Tibial nerve (tissue), 4 donors: Measurements from ENCODE around the gene TMPRSS12. TPM values are rescaled to one million over a fixed set of nuclear protein-coding genes. Genes with fewer than 3 reads are reported as not detected.

ENCODE experiments used
- DNase-seq, 2 donors: peaks; one replicate each; pipeline ENCODE4 v3.0.0-alpha.2; 2019; ENCODE audit warnings: low spot score in 2 of 2
- H3K27ac ChIP-seq, 4 donors: fragments of 200-600 bp; sonication (generic) in 3 of 4; one replicate each; pipeline ENCODE4 v1.5.1; 2017 to 2019; ENCODE audit warnings: mild to moderate bottlenecking in 1 of 4
- H3K27me3 ChIP-seq, 2 donors: fragments of 200-600 bp; sonication (generic) in 1 of 2; one replicate each; pipeline versions ENCODE4 v1.5.1 to v1.6.0; 2017 to 2019
- H3K36me3 ChIP-seq, 3 donors: fragments of 200-600 bp; sonication (generic); one replicate each; pipeline ENCODE4 v1.5.1; 2018 to 2019
- H3K4me1 ChIP-seq, 4 donors: fragments of 200-600 bp; sonication (generic) in 3 of 4; one replicate each; pipeline ENCODE4 v1.5.1; 2017 to 2019
- H3K4me3 ChIP-seq, 4 donors: fragments of 200-600 bp; sonication (generic) in 3 of 4; one replicate each; pipeline ENCODE4 v1.5.1; 2017 to 2019; ENCODE audit warnings: mild to moderate bottlenecking in 1 of 4, moderate library complexity in 1 of 4
- H3K9me3 ChIP-seq, 4 donors: fragments of 200-600 bp; sonication (generic) in 3 of 4; one replicate each; pipeline ENCODE4 v1.5.1; 2017 to 2019
- CTCF ChIP-seq, 5 experiments: fragments of 200-600 bp in 3 of 5; fragments of 450-650 bp in 2 of 5; sonication (generic) in 3 of 5; IDR thresholded peaks; one replicate each; pipeline ENCODE4 v1.5.1; 2016 to 2019; ENCODE audit warnings: antibody characterized with exemption in 5 of 5, mild to moderate bottlenecking in 3 of 5, moderate library complexity in 2 of 5
- EP300 ChIP-seq, 2 donors: sonication (generic); formaldehyde crosslinking; IDR thresholded peaks; one replicate each; pipeline ENCODE4 v1.6.1; 2017; ENCODE audit warnings: antibody characterized with exemption in 2 of 2, mild to moderate bottlenecking in 1 of 2
- POLR2A ChIP-seq, 2 donors: fragments of 450-650 bp; IDR thresholded peaks; one replicate each; pipeline ENCODE4 v1.6.1; 2017; ENCODE audit warnings: antibody characterized with exemption in 2 of 2, mild to moderate bottlenecking in 2 of 2, moderate library complexity in 2 of 2
- WGBS, 2 donors: methylation state at CpG; one replicate each; pipeline ENCODE4 v1.1.5; 2018; 5-methylcytosine and 5-hydroxymethylcytosine counted together
- total RNA-seq, 4 donors: library from RNA; depleted of rRNA; stranded (reverse); fragments of >200 nt; gene quantifications; one replicate each; pipeline ENCODE4 v1.1.0, GENCODE V29; 2016

The TMPRSS12 gene
- total RNA-seq, 4 donors from 2014 or later = not detected

- H3K36me3 ChIP-seq = peaks cover 0 to 5% (median 0%) of the 10 kb centered on the region in 3 donors
- TF ChIP-seq EP300 (IDR thresholded peaks at IDR 0.05) = no peak
- no peak for TF ChIP-seq POLR2A (IDR thresholded peaks at IDR 0.05)
- no peak for TF ChIP-seq CTCF (IDR thresholded peaks at IDR 0.05)
- WGBS, 2 donors = 79 to 87% methylated on average over 3 of the region's 3 CpGs
- H3K27me3 ChIP-seq = no peaks in the 10 kb centered on the region
- H3K4me1 ChIP-seq = no peaks in the 10 kb centered on the region
- peaks cover 0 to 50% (median 5%) of the 10 kb centered on the region in 4 donors for H3K9me3 ChIP-seq
- H3K27ac ChIP-seq = no peak overlapping the region
- no peak overlapping the region for H3K4me3 ChIP-seq
- DNase-seq = no peak
Measured at GRCh38 chr12:50916292-50916691, 73.6 kb downstream of the TMPRSS12 start.

- Histone ChIP-seq H3K4me3 (no peak overlapping the region), H3K9me3 (peaks cover 0 to 26% (median 5%) of the 10 kb centered on the region in 4 donors), H3K27me3 (no peaks in the 10 kb centered on the region), H3K36me3 (peaks cover 0 to 5% (median 0%) of the 10 kb centered on the region in 3 donors), H3K4me1 (peaks cover 0 to 19% (median 15%) of the 10 kb centered on the region in 4 donors), H3K27ac (no peak overlapping the region)
- TF ChIP-seq EP300 (IDR thresholded peaks at IDR 0.05) (no peak), POLR2A (IDR thresholded peaks at IDR 0.05) (no peak), CTCF (IDR thresholded peaks at IDR 0.05) (no peak)
- 87 to 89% methylated on average over 5 of the region's 5 CpGs for WGBS, 2 donors
- DNase-seq = no peak
Measured at GRCh38 chr12:50918584-50919316, 76.0 kb downstream of the TMPRSS12 start.

- TF ChIP-seq CTCF (IDR thresholded peaks at IDR 0.05) (no peak), EP300 (IDR thresholded peaks at IDR 0.05) (peak in 1 of 2 donors; percentile 82), POLR2A (IDR thresholded peaks at IDR 0.05) (no peak)
- H3K9me3 ChIP-seq = no peaks in the 10 kb centered on the region
- peak overlapping the region; percentile 63 to 93 (median 87) for H3K27ac ChIP-seq
- peaks cover 0 to 2% (median 0%) of the 10 kb centered on the region in 3 donors for H3K36me3 ChIP-seq
- no peaks in the 10 kb centered on the region for H3K27me3 ChIP-seq
- H3K4me3 ChIP-seq = peak overlapping the region in 2 of 4 donors; percentile 8 to 81
- 6 to 8% methylated on average over 3 of the region's 3 CpGs for WGBS, 2 donors
- peaks cover 0 to 23% (median 17%) of the 10 kb centered on the region in 4 donors for H3K4me1 ChIP-seq
- no peak for DNase-seq
Measured at GRCh38 chr12:50922820-50923219, 80.1 kb downstream of the TMPRSS12 start.

- H3K27me3 ChIP-seq = no peaks in the 10 kb centered on the region
- no peak for DNase-seq
- no peaks in the 10 kb centered on the region for H3K9me3 ChIP-seq
- peak overlapping the region; percentile 63 to 93 (median 87) for H3K27ac ChIP-seq
- peaks cover 0 to 24% (median 18%) of the 10 kb centered on the region in 4 donors for H3K4me1 ChIP-seq
- WGBS, 2 donors = 4 to 13% methylated on average over 8 of the region's 8 CpGs
- TF ChIP-seq EP300 (IDR thresholded peaks at IDR 0.05) (no peak), POLR2A (IDR thresholded peaks at IDR 0.05) (no peak), CTCF (IDR thresholded peaks at IDR 0.05) (no peak)
- H3K4me3 ChIP-seq = peak overlapping the region; percentile 60 to 81 (median 66)
- peaks cover 0 to 9% (median 0%) of the 10 kb centered on the region in 3 donors for H3K36me3 ChIP-seq
Measured at GRCh38 chr12:50923361-50924130, 80.8 kb downstream of the TMPRSS12 start.

- DNase-seq = no peak
- TF ChIP-seq POLR2A (IDR thresholded peaks at IDR 0.05) (no peak), EP300 (IDR thresholded peaks at IDR 0.05) (no peak), CTCF (IDR thresholded peaks at IDR 0.05) (no peak)
- H3K4me1 ChIP-seq = peaks cover 0 to 28% (median 18%) of the 10 kb centered on the region in 4 donors
- no peaks in the 10 kb centered on the region for H3K9me3 ChIP-seq
- H3K27ac ChIP-seq = peak overlapping the region; percentile 63 to 93 (median 87)
- H3K36me3 ChIP-seq = peaks cover 0 to 15% (median 0%) of the 10 kb centered on the region in 3 donors
- H3K4me3 ChIP-seq = peak overlapping the region; percentile 60 to 81 (median 66)
- no peaks in the 10 kb centered on the region for H3K27me3 ChIP-seq
- WGBS, 2 donors = 1 to 7% methylated on average over 4 of the region's 4 CpGs
Measured at GRCh38 chr12:50924131-50924438, 81.4 kb downstream of the TMPRSS12 start.
